ENCODE results near the gene CDH13.

DNA sequence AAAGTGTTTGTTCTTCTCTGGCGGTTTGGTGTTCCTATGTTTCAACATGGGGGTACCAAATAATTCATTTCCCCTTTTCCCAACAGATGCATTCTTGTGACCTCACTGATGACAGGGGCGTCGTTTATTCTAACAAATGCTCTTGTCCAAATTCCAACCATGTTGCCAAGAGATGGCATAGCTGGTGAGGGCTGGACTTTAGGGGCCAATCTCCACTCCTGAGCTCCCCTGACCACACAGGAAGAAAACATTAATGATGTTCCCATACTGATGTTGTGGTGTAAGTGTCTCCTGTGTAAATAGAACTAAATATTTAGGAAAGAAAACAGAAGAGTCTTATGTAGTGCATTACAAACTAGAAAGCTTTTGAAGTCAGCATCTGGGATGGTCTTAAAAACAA is 431.6 kb downstream of the CDH13 start:
- TF ChIP-seq, protein P1, sequence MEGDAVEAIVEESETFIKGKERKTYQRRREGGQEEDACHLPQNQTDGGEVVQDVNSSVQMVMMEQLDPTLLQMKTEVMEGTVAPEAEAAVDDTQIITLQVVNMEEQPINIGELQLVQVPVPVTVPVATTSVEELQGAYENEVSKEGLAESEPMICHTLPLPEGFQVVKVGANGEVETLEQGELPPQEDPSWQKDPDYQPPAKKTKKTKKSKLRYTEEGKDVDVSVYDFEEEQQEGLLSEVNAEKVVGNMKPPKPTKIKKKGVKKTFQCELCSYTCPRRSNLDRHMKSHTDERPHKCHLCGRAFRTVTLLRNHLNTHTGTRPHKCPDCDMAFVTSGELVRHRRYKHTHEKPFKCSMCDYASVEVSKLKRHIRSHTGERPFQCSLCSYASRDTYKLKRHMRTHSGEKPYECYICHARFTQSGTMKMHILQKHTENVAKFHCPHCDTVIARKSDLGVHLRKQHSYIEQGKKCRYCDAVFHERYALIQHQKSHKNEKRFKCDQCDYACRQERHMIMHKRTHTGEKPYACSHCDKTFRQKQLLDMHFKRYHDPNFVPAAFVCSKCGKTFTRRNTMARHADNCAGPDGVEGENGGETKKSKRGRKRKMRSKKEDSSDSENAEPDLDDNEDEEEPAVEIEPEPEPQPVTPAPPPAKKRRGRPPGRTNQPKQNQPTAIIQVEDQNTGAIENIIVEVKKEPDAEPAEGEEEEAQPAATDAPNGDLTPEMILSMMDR (IDR thresholded peaks at IDR 0.05): no peak
- no peak for TF ChIP-seq POLR2A (IDR thresholded peaks at IDR 0.05)
